ENCODE measurements around the gene MROH2B.
"Not testable (repeated sequence)": the region's sequence is repeated elsewhere in the genome, so short reads cannot be mapped to it uniquely, and the experiment has no call there.

The MROH2B gene

GRCh38 chr5:41032973-41033372 lies 38.2 kb downstream of the MROH2B start (continued):
- TF ChIP-seq CREB5 (CRISPR knock-in tag; IDR thresholded peaks at IDR 0.05; ENCODE audit: low read depth): no peak
- no peak for TF ChIP-seq GLIS3 (CRISPR knock-in tag; IDR thresholded peaks at IDR 0.05)

GRCh38 chr5:41022600-41022999 lies 48.5 kb downstream of the MROH2B start:
- ATAC-seq: not testable (repeated sequence)

- no peak for ATAC-seq
- no peak for TF ChIP-seq ISL1 (CRISPR knock-in tag; IDR thresholded peaks at IDR 0.05)
- 0 out of 2 replicates have a peak, but pooled peaks have one; percentile 19 for TF ChIP-seq TSHZ2 (CRISPR knock-in tag; IDR thresholded peaks at IDR 0.05)
- TF ChIP-seq ZNF70 (CRISPR knock-in tag; IDR thresholded peaks at IDR 0.05): no peak
- TF ChIP-seq TCF4 (CRISPR knock-in tag; IDR thresholded peaks at IDR 0.05; ENCODE audit: borderline replicate concordance): peak; percentile 79
These were observed 58.8 kb downstream of the MROH2B start for GRCh38 chr5:41012318-41012717.

- no peak for TF ChIP-seq ARNTL (CRISPR knock-in tag; IDR thresholded peaks at IDR 0.05; ENCODE audit: borderline replicate concordance, low read depth)
- no peak for TF ChIP-seq CSDC2 (CRISPR knock-in tag; IDR thresholded peaks at IDR 0.05)
- no peak for TF ChIP-seq ZNF70 (CRISPR knock-in tag; IDR thresholded peaks at IDR 0.05)
- no peak for TF ChIP-seq BACH2 (CRISPR knock-in tag; IDR thresholded peaks at IDR 0.05; ENCODE audit: borderline replicate concordance)
- TF ChIP-seq OSR1 (CRISPR knock-in tag; IDR thresholded peaks at IDR 0.05): no peak
- no peak for TF ChIP-seq CREB5 (CRISPR knock-in tag; IDR thresholded peaks at IDR 0.05; ENCODE audit: low read depth)
- TF ChIP-seq TSHZ2 (CRISPR knock-in tag; IDR thresholded peaks at IDR 0.05): no peak
- no peak for TF ChIP-seq CSRNP3 (CRISPR knock-in tag; IDR thresholded peaks at IDR 0.05)
- TF ChIP-seq RARB (CRISPR knock-in tag; IDR thresholded peaks at IDR 0.05): no peak
- TF ChIP-seq PPARA (CRISPR knock-in tag; IDR thresholded peaks at IDR 0.05; ENCODE audit: borderline replicate concordance): no peak
- TF ChIP-seq ZFP3 (CRISPR knock-in tag; IDR thresholded peaks at IDR 0.05): no peak
- TF ChIP-seq ISL1 (CRISPR knock-in tag; IDR thresholded peaks at IDR 0.05): no peak
- TF ChIP-seq ZNF565 (CRISPR knock-in tag; conservative IDR thresholded peaks at IDR 0.05; ENCODE audit: low read depth): no peak
- TF ChIP-seq ZFP30 (CRISPR knock-in tag; IDR thresholded peaks at IDR 0.05): no peak
- no peak for TF ChIP-seq POU6F1 (CRISPR knock-in tag; IDR thresholded peaks at IDR 0.05; ENCODE audit: borderline replicate concordance, low read depth)
- TF ChIP-seq ZNF8 (CRISPR knock-in tag; IDR thresholded peaks at IDR 0.05): no peak
- no peak for ATAC-seq
These were observed 60.6 kb downstream of the MROH2B start for GRCh38 chr5:41010572-41010971.
